GM18517 (cell line): Measurements from ENCODE around the gene ECEL1.

Experiments used
- ATAC-seq: cut with Tn5 transposase; IDR thresholded peaks from one replicate; pipeline ENCODE4 v1.9.1; 2021; ENCODE audit warnings: mild to moderate bottlenecking, moderate library complexity; ENCODE audit not compliant: unreplicated experiment

The ECEL1 gene

DNA sequence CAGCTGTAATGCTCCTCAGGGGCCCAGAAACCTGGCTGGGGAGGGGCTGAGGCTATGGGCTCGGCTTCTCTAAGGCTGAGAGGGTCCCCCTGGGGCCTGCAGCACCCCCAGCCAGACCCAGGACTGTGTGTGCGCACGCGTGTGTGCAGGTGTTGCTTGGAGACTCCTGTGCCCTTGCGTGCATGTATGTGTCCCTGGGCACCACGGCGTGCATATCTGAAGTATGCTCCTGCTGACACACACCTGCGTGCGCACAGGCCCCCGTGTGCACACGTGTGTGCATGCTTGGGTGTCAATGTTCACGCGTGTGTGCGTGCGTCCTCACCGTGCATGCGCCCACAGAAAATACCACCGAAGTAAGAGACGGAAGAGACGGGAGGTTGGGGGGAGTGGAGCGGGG is 14.9 kb upstream of the ECEL1 start:
- no peak for ATAC-seq

GRCh38 chr2:232501794-232502390 is 14.3 kb upstream of the ECEL1 start:
- ATAC-seq, result no peak

DNA sequence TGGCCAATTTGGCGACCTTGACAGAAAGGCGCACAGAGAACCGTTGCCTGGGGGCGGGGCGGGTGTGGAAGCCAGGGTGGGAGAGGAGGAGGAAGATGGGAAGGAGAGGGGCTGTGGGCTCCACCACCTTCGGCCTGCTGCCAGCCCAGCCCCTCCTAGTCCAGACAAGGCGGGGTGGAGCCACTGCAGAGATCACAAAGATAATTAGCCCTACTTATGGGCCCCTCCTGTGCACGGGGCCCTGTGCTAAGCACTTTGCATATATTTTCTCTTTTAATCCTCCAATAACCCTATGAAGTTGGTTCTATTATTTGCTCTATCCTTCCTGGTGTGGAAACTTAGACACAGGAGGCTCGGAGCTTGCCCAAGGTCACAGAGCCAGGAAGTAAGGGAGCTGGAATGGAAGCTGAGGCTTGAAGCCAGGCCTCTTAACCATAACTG is 13.7 kb upstream of the ECEL1 start:
- ATAC-seq, result no peak

GRCh38 chr2:232498452-232498851 is 10.8 kb upstream of the ECEL1 start:
- no peak for ATAC-seq

- ATAC-seq, result no peak
Measured at GRCh38 chr2:232497348-232497747, 9.7 kb upstream of the ECEL1 start.

DNA sequence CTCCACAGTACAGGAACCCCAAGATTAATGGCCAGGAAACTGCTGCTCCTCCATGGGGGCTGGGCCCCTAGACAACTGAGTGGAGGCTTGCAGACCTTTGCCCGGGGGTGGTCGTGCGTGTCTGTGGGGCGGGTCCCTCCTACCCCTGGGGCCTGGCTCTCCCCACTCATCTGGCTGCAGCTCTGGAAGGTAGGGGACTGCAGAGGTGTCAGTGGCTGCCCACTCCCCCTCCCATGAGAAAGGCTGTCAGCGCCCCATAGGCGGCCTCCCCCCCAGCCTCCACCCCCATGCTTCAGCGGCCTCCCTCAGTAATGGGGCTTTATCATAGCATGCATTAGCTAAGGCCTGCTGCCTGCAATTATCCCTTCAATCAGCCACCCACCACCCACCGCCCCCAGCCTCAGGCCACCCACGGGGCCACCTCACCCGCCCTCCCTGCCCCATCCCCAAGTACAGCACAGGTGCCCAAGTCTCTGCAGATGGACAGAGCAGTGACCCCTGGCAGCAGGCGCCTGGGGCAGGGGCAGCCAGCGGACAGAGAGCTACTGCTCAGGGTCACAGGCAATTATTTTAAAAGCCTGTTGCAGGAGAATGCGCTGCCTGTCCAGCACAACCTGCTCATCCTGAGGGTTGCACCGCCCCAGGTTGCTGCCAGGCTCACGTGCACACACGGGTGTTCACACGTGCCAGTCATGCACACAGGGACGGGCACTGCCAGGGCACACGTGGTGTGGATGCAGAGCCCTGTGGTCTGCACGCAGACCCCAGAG is 9.1 kb upstream of the ECEL1 start:
- no peak for ATAC-seq

DNA sequence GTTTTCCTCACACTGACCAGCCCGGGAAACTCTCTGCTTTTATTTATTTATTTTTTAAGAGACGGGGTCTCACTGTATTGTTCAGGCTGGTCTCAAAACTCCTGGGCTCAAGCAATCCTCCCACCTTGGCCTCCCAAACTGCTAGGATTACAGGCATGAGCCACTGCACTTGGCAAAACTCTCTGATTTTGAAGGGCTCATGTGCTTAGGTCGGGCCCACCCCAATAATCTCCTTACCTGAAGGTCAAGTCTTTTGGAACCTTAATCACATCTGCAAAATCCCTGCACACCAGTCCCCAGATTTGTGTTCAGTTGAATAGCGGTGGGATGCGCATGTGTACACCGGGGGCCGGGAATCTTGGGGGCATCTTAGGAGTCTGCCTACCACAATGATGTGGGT is 7.7 kb upstream of the ECEL1 start:
- no peak for ATAC-seq

- ATAC-seq, result no peak
Measured at GRCh38 chr2:232494542-232494941, 6.9 kb upstream of the ECEL1 start.

DNA sequence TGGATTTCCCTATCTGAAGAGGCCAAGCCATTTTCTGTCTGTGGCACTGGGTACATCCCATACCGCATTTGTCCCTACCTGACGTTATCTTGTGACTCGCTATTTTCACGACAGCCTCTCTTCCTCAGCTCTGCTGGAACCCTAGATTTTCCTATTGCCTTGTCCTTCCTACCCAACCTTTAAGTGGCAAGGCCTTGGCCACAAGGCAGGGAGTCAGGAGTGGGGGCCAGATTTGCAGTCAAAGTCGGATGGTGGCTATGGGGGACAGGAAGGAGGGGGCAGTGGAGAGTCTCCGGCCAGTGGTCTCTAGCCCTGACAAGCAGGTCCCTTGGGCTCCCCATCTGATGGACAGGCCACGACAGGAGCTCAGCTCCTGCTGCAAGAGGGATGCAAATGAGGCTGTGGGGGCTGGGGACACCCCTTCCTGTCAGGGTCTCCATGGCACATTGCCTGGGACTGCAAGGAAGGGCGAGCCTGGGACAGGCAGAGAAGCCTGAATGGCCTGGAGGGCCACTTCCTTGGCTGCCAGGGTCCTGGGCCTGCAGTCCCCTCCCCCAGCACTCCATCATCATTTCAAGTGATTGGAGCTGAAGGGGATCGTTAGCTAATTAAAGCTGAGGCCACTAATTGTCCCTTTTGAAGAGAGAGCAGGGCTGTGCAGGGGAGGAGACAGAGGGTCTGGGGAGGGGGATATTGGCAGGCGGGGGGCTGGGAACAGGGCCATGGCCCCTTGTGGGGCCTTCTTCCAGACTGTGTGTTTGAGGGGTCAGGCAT is 6.3 kb upstream of the ECEL1 start:
- ATAC-seq, result no peak

GRCh38 chr2:232492963-232493700 is 5.5 kb upstream of the ECEL1 start:
- ATAC-seq, result no peak

GRCh38 chr2:232492236-232492848 is 4.7 kb upstream of the ECEL1 start:
- no peak for ATAC-seq

- no peak for ATAC-seq
Measured at GRCh38 chr2:232491139-232491780, 3.6 kb upstream of the ECEL1 start.

- ATAC-seq, result no peak
Measured at GRCh38 chr2:232490221-232491138, 2.8 kb upstream of the ECEL1 start.

DNA sequence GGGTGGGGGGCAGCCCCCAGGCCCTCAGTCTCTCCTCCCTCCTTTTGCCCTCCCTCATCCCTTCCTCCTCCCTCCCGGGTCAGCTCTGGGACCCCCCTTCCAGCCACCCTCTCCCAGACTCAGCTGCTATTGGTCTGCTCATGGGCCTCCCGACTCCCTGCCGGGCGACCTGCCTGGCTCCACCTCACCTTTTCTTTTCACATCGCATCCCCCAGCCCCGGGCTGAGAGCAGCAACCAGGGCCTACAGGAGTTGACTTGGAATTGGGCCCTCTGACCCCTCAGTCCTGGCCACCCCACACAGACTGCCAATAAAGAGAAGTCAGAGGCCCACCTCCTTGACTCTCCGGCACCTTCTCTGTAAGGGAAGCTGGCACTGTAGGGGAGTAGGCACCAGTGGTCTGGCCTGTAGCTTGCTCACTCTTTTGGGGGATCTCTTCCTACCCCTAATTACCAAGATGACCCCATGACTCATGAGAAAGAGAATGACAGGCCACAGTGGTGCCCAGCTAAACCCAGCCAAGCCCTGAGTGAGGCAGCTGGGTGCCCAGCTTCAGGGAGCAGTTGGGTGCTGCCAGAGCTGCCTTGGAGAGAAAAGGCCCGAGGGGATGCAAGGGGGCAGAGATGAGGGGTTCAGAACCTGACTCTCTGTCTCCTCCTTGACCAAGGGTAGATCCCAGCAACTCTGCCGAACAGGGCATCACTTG is 2.0 kb upstream of the ECEL1 start:
- no peak for ATAC-seq

GRCh38 chr2:232488721-232489300 is 1.2 kb upstream of the ECEL1 start:
- no peak for ATAC-seq

DNA sequence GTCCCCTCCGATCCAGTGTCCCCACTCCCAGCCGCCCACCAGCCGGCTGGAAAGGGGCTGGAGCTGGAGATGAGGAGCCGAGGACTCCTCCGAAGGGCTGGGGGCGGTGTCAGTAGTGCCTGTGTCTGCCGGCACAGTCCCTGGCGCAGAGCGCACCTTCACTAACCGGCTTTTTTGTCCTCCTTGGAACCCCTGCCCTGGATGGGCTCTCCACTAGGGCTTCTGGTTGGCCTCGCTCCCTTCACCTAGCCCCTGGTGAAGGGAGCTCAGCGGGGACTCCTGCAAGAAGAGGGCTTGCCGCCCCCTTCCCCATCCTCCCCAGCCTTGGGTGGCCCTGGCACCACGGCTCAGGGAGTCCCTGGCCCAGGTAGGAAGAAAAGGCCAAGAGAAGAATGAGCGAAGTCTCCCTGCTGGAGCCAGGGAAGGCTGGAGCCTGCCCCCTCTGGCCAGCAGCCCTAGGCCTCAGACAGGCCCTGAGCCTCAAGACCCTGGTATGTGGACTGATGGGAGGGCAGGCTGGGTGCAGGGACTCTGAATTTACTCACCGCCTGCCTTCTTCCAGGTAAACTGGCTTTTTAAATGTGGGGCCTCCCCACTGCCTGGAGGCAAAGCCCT is 570 bp upstream of the ECEL1 start:
- no peak for ATAC-seq

GRCh38 chr2:232486558-232487384 is 863 bp downstream of the ECEL1 start:
- no peak for ATAC-seq
